Heart left ventricle (tissue), 16 donors: ENCODE results near the gene ACIN1. TPM values are rescaled to one million over a fixed set of nuclear protein-coding genes. Genes with fewer than 3 reads are reported as not detected.
"Not testable (repeated sequence)": the region's sequence is repeated elsewhere in the genome, so short reads cannot be mapped to it uniquely, and the experiment has no call there.

Experiments
- ATAC-seq, 4 donors: fragments of 200-7000 bp; cut with Tn5 transposase; one replicate each; pipeline ENCODE4 v1.9.1; 2020 to 2022; ENCODE audit warnings: moderate library complexity in 4 of 4, mild to moderate bottlenecking in 3 of 4, moderate number of reproducible peaks in 1 of 4
- DNase-seq, 5 donors: peaks; one replicate each; pipeline ENCODE4 v3.0.0-alpha.2; 2020
- H3K27ac ChIP-seq, 12 donors: fragments of 200-600 bp; sonication (generic) in 4 of 12; one replicate each; pipeline versions ENCODE4 v1.5.0 to v1.8.0; 2016 to 2022; ENCODE audit warnings: mild to moderate bottlenecking in 2 of 12
- H3K27me3 ChIP-seq, 9 donors: fragments of 200-600 bp; sonication (generic) in 2 of 9; one replicate each; pipeline versions ENCODE4 v1.5.1 to v1.8.0; 2016 to 2022; ENCODE audit warnings: mild to moderate bottlenecking in 3 of 9
- H3K36me3 ChIP-seq, 9 donors: fragments of 200-600 bp; sonication (generic) in 2 of 9; one replicate each; pipeline versions ENCODE4 v1.5.0 to v1.8.0; 2018 to 2022; ENCODE audit warnings: mild to moderate bottlenecking in 2 of 9
- H3K4me1 ChIP-seq, 12 donors: fragments of 200-600 bp; sonication (generic) in 4 of 12; one replicate each; pipeline versions ENCODE4 v1.5.0 to v1.8.0; 2016 to 2022; ENCODE audit warnings: mild to moderate bottlenecking in 3 of 12
- H3K4me3 ChIP-seq, 12 donors: fragments of 200-600 bp; sonication (generic) in 4 of 12; one replicate each; pipeline versions ENCODE4 v1.5.0 to v1.8.0; 2017 to 2022; ENCODE audit warnings: mild to moderate bottlenecking in 9 of 12, moderate library complexity in 4 of 12
- H3K9me3 ChIP-seq, 12 donors: fragments of 200-600 bp; sonication (generic) in 4 of 12; one replicate each; pipeline versions ENCODE4 v1.5.0 to v1.8.0; 2016 to 2022; ENCODE audit warnings: mild to moderate bottlenecking in 1 of 12
- CTCF ChIP-seq, 12 donors: fragments of 200-600 bp; sonication (generic) in 4 of 12; IDR thresholded peaks; one replicate each; pipeline versions ENCODE4 v1.5.0 to v1.8.0; 2018 to 2022; ENCODE audit warnings: antibody characterized with exemption in 12 of 12, mild to moderate bottlenecking in 5 of 12
- POLR2A ChIP-seq, 2 donors: fragments of 450-650 bp; IDR thresholded peaks; one replicate each; pipeline ENCODE4 v1.6.1; 2017; ENCODE audit warnings: antibody characterized with exemption in 2 of 2, mild to moderate bottlenecking in 2 of 2, moderate library complexity in 2 of 2
- WGBS, 4 donors: extraction: QIAGEN DNeasy Blood & Tissue Kit in 2 of 4; methylation state at CpG; one replicate each; pipeline versions ENCODE4 v1.1.5 to v1.1.7; 2013 to 2018; 5-methylcytosine and 5-hydroxymethylcytosine counted together
- intact Hi-C, 10 donors: fragments of 100-400 bp; cut with DNase I; formaldehyde crosslinking; loops; one replicate each; pipeline versions ENCODE4 v1.11.1 to v1.14.2; 2022
- polyA plus RNA-seq, 2 donors: library from polyadenylated mRNA; stranded (reverse); fragments of 200-250 nt; gene quantifications; one replicate each; pipeline ENCODE4 v1.2.3, GENCODE V29; 2013
- total RNA-seq, 9 donors: library from RNA; depleted of rRNA in 2 of 9; stranded (reverse); fragments of >200 nt in 2 of 9; fragmentation: NEBNext Ultra II Directional in 3 of 9; extraction: Animal tissue kit (Norgen Biotek cat#: 25700) in 3 of 9; gene quantifications; one replicate each; pipeline versions ENCODE4 v1.1.0 to v1.2.4, GENCODE V29; 2016 to 2023
- donor health status: ischemic (EF 13 %, LVEDD 7.1; RV severe dilation, severe dysfunction).
- donor health status: healthy with polysubstance abuse.
- donor health status: DM: no; HTN: yes; CAD: no.
- donor health status: DM: no; HTN: no; CAD: no.
- donor health status: ischemic (EF 25% LVEDD 6.9; RV normal size, moderate dysfunction).
- donor health status: ischemic (EF 25% LVEDD 5.7; RV mildly dilated, moderate dysfunction).
- donor health status: healthy.
- donor health status: DM: yes; HTN: yes; CAD: no.
- donor health status: ischemic (EF 35%, LVEDD 5.7; RV mildly dilated, moderate dysfunction).
- donor health status: nonischemic (EF 11% LVEDD 7.7; RV severe dilation, severe dysfunction).
- donor health status: DM: yes; HTN: yes; CAD: no.
- donor health status: PGD.
- donor health status: ischemic (EF 29% LVEDD 5.4; RV normal size, mild dysfunction).
- donor health status: nonischemic (EF 23%, LVEDD 6.1; RV moderate dilation, normal function).

Gene ACIN1
- total and polyA plus RNA-seq, 11 donors, result 42.0 to 91.2 (median 65.6) TPM

- no peaks in the 10 kb centered on the region for H3K9me3 ChIP-seq
- WGBS, 4 donors, result 83 to 91% (median 90%) methylated on average over 1 of the region's 1 CpG
- no peak for DNase-seq
- H3K27ac ChIP-seq, result no peak overlapping the region
- intact Hi-C loops, result loop anchor here in 6 of 10 donors (2.0 to 5.0 kb wide), 2 partner anchors 37 to 41 kb away; no protein-coding TSS in a partner anchor
- no peaks in the 10 kb centered on the region for H3K36me3 ChIP-seq
- ATAC-seq, result no peak
- peaks cover 0 to 12% (median 0%) of the 10 kb centered on the region in 9 donors for H3K27me3 ChIP-seq
- no peak for TF ChIP-seq POLR2A (IDR thresholded peaks at IDR 0.05)
- no peak for TF ChIP-seq CTCF (IDR thresholded peaks at IDR 0.05)
- peaks cover 0 to 22% (median 0%) of the 10 kb centered on the region in 12 donors for H3K4me1 ChIP-seq
- no peak overlapping the region for H3K4me3 ChIP-seq
These were observed 14.8 kb upstream of the ACIN1 start for GRCh38 chr14:23109769-23110168.

DNA sequence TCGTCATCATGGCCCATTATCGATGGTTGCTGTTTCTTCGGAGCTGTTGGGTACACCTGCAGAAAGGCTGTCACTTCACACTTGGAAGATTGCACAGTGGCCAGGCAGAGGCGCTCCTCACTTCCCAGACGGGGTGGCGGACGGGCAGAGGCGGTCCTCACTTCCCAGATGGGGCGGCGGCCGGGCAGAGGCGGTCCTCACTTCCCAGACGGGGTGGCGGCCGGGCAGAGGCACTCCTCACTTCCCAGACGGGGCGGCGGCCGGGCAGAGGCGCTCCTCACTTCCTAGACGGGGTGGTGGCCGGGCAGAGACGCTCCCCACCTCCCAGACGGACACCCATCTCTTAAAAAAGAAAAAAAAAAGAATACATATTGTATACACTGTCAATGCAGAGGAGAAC, 13.2 kb upstream of the ACIN1 start:
- not testable (repeated sequence) for H3K36me3 ChIP-seq, H3K9me3 ChIP-seq, H3K4me3 ChIP-seq, H3K4me1 ChIP-seq, ATAC-seq, H3K27ac ChIP-seq, DNase-seq
- WGBS, 4 donors, result 89 to 95% (median 91%) methylated on average over 24 of the region's 24 CpGs
- peaks cover 0 to 12% (median 0%) of the 10 kb centered on the region in 9 donors for H3K27me3 ChIP-seq
- intact Hi-C loops, result loop anchor here in 4 of 10 donors (2.0 to 5.0 kb wide), 2 partner anchors 36 to 39 kb away; no protein-coding TSS in a partner anchor

- H3K36me3 ChIP-seq, H3K4me1 ChIP-seq, H3K9me3 ChIP-seq, H3K27ac ChIP-seq, DNase-seq, H3K4me3 ChIP-seq, ATAC-seq: not testable (repeated sequence)
- 78 to 91% (median 88%) methylated on average over 2 to 4 of the region's 5 CpGs for WGBS, 4 donors
- intact Hi-C loops, result loop anchor here in 4 of 10 donors (2.0 to 5.0 kb wide), 2 partner anchors 35 to 39 kb away; no protein-coding TSS in a partner anchor
- H3K27me3 ChIP-seq, result peaks cover 0 to 11% (median 0%) of the 10 kb centered on the region in 9 donors
These were observed 12.7 kb upstream of the ACIN1 start for GRCh38 chr14:23107620-23108019.

GRCh38 chr14:23106747-23107045, 11.8 kb upstream of the ACIN1 start:
- Histone ChIP-seq H3K36me3 (no peaks in the 10 kb centered on the region), H3K4me3 (no peak overlapping the region), H3K27me3 (peaks cover 0 to 3% (median 0%) of the 10 kb centered on the region in 9 donors), H3K4me1 (peaks cover 0 to 4% (median 0%) of the 10 kb centered on the region in 12 donors), H3K9me3 (no peaks in the 10 kb centered on the region), H3K27ac (no peak overlapping the region)
- TF ChIP-seq CTCF (IDR thresholded peaks at IDR 0.05), result no peak
- TF ChIP-seq POLR2A (IDR thresholded peaks at IDR 0.05), result no peak
- no peak for DNase-seq
- intact Hi-C loops, result loop anchor here in 3 of 10 donors (5.0 kb wide), 1 partner anchor 34 kb away; no protein-coding TSS in a partner anchor
- no peak for ATAC-seq

DNA sequence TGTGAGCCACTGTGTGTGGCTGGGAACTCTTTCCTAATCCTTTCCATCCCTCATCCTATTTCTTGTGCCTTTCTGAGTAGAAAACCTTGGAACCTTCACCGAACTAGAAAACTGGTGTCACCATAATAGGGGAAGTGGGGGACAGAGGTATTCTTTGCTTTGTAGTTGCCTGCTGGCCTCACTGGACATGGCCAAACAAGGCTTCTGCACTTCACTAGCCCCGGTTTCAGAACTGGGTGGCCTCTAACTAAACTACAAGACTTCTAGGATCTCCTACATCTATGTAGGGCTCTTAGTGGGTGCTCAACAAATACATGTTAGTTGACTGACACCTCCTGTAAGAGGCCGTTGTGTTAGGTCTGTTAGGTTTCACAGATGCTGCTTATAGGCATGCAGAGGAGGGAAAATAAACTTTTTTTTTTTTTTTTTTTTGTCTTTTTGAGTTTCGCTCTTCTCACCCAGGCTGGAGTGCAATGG, 10.4 kb upstream of the ACIN1 start:
- intact Hi-C loops, result loop anchor here in 3 of 10 donors (5.0 kb wide), 1 partner anchor 33 kb away; no protein-coding TSS in a partner anchor
- 92 to 94% (median 93%) methylated on average over 4 of the region's 4 CpGs for WGBS, 4 donors
- ATAC-seq, result no peak
- Histone ChIP-seq H3K36me3 (no peaks in the 10 kb centered on the region), H3K27ac (no peak overlapping the region), H3K4me1 (peaks cover 0 to 4% (median 0%) of the 10 kb centered on the region in 12 donors), H3K9me3 (no peaks in the 10 kb centered on the region), H3K4me3 (no peak overlapping the region), H3K27me3 (no peaks in the 10 kb centered on the region)
- TF ChIP-seq POLR2A (IDR thresholded peaks at IDR 0.05), result no peak
- no peak for TF ChIP-seq CTCF (IDR thresholded peaks at IDR 0.05)
- DNase-seq, result no peak
